K562 (cell line): ENCODE measurements around the gene JAK3. TPM values are rescaled to one million over a fixed set of nuclear protein-coding genes. Genes with fewer than 3 reads are reported as not detected.

ENCODE experiments used
- ARID2 ChIP-seq: fragments of 450-650 bp; IDR thresholded peaks from 2 replicates; pipeline ENCODE4 v1.6.1; 2017; ENCODE audit warnings: antibody characterized with exemption, mild to moderate bottlenecking
- BCL6 ChIP-seq: fragments of 250-450 bp; sonication (Bioruptor Pico); IDR thresholded peaks from 2 replicates; pipeline ENCODE4 v1.4.0; 2020
- BCOR ChIP-seq: fragments of 450-650 bp; IDR thresholded peaks from 2 replicates; pipeline ENCODE4 v1.6.1; 2016
- CBFA2T2 ChIP-seq: fragments of 450-650 bp; conservative IDR thresholded peaks from 2 replicates; pipeline ENCODE4 v1.6.1; 2017; ENCODE audit warnings: mild to moderate bottlenecking
- CBFA2T3 ChIP-seq: fragments of 450-650 bp; IDR thresholded peaks from 2 replicates; pipeline ENCODE4 v1.6.1; 2017
- CHD4 ChIP-seq: fragments of 200-600 bp; sonication (generic); IDR thresholded peaks from 3 replicates; pipeline ENCODE4 v1.6.1; 2012; ENCODE audit warnings: low read depth, mild to moderate bottlenecking, mixed read lengths, low read length, inconsistent platforms; ENCODE audit not compliant: insufficient read depth, insufficient replicate concordance, poor library complexity, severe bottlenecking
- ELF2 ChIP-seq: fragments of 250-450 bp; sonication (Bioruptor Pico); IDR thresholded peaks from 2 replicates; pipeline ENCODE4 v1.5.0; 2021; ENCODE audit warnings: mild to moderate bottlenecking
- KDM1A ChIP-seq, 2 experiments: fragments of 450-650 bp; IDR thresholded peaks; 2 replicates each; pipeline ENCODE4 v1.6.1; 2016; ENCODE audit warnings: mild to moderate bottlenecking in 2 of 2
- MECOM ChIP-seq: fragments of 250-450 bp; sonication (Bioruptor Pico); IDR thresholded peaks from 2 replicates; pipeline ENCODE4 v1.8.0; 2022; ENCODE audit warnings: inconsistent platforms
- MYC ChIP-seq, 2 experiments: fragments of 250-450 bp in 1 of 2; sonication (Bioruptor Pico) in 1 of 2; IDR thresholded peaks; 2 replicates each; pipeline versions ENCODE4 v1.5.1 to v1.6.1; 2012 to 2021; ENCODE audit warnings: low read depth in 2 of 2, borderline replicate concordance in 1 of 2, improper control_type of control experiment in 1 of 2, low read length in 1 of 2, mild to moderate bottlenecking in 1 of 2, moderate library complexity in 1 of 2
- NFYB ChIP-seq: IDR thresholded peaks from 2 replicates; pipeline ENCODE4 v1.6.1; 2011; ENCODE audit warnings: mild to moderate bottlenecking, moderate library complexity; ENCODE audit not compliant: insufficient read length; ENCODE audit errors: extremely low read depth
- SP1 ChIP-seq: sonication (generic); formaldehyde crosslinking; IDR thresholded peaks from 2 replicates; pipeline ENCODE4 v1.8.1; 2022; ENCODE audit warnings: mild to moderate bottlenecking, missing genetic modification reagents
- SUPT5H ChIP-seq: fragments of 450-650 bp; IDR thresholded peaks from 2 replicates; pipeline ENCODE4 v1.6.1; 2016
- ZNF174 ChIP-seq: fragments of 250-450 bp; sonication (Bioruptor Pico); IDR thresholded peaks from 2 replicates; pipeline ENCODE4 v1.4.0; 2020; ENCODE audit warnings: mild to moderate bottlenecking
- ZNF184 ChIP-seq: sonication (generic); formaldehyde crosslinking; IDR thresholded peaks from 2 replicates; pipeline ENCODE4 v1.5.0; 2020; ENCODE audit warnings: missing genetic modification reagents
- polyA plus RNA-seq, 8 experiments: library from polyadenylated mRNA; depleted of rRNA in 4 of 8; stranded (reverse) in 5 of 8; unstranded in 3 of 8; fragments of >200 nt; fragmentation: Nextera tagmentation in 2 of 8; fragmentation: Illumina TruSeq in 1 of 8; extraction: Ambion mirVana in 2 of 8; extraction: Trizol in 1 of 8; gene quantifications; 2 replicates each; pipeline versions ENCODE4 v1.2.1 to v1.2.3, GENCODE V29; 2011 to 2014; ENCODE audit warnings: inconsistent platforms in 1 of 8, missing spikeins in 1 of 8
- total RNA-seq, 7 experiments: library from RNA; depleted of rRNA in 6 of 7; stranded (reverse); fragments of >200 nt in 6 of 7; fragmentation: Illumina TruSeq in 2 of 7; extraction: Trizol in 2 of 7; gene quantifications; 2 replicates each; pipeline versions ENCODE4 v1.2.1 to v1.2.3, GENCODE V29; 2011 to 2021; ENCODE audit warnings: low replicate concordance in 1 of 7
- TF ChIP-seq, protein P1 (sequence below), 2 experiments: fragments of 250-450 bp in 1 of 2; fragments of 450-650 bp in 1 of 2; sonication (Bioruptor Pico) in 1 of 2; IDR thresholded peaks; 2 replicates each; pipeline versions ENCODE4 v1.6.1 to v1.8.0; 2016 to 2021; ENCODE audit warnings: mild to moderate bottlenecking in 2 of 2, moderate library complexity in 2 of 2, missing compliant biosample characterization in 1 of 2, missing genetic modification characterization in 1 of 2
- TF ChIP-seq, protein P2 (sequence below), 2 experiments: IDR thresholded peaks in 1 of 2; conservative IDR thresholded peaks in 1 of 2; 2 replicates each; pipeline ENCODE4 v1.6.1; 2016; ENCODE audit warnings: low read depth in 2 of 2, mild to moderate bottlenecking in 1 of 2, missing compliant biosample characterization in 1 of 2, missing genetic modification characterization in 1 of 2, moderate library complexity in 1 of 2
- TF ChIP-seq, protein P3 (sequence below), 2 experiments: IDR thresholded peaks; 2 replicates each; pipeline ENCODE4 v1.6.1; 2011; ENCODE audit warnings: borderline replicate concordance in 1 of 2, control low read depth in 1 of 2, low read depth in 1 of 2, low read length in 1 of 2, mild to moderate bottlenecking in 1 of 2, mixed read lengths in 1 of 2, moderate library complexity in 1 of 2; ENCODE audit not compliant: insufficient read depth in 1 of 2, insufficient read length in 1 of 2, poor library complexity in 1 of 2, severe bottlenecking in 1 of 2; ENCODE audit errors: extremely low read depth in 1 of 2
- TF ChIP-seq, protein P4 (sequence below): IDR thresholded peaks from 2 replicates; pipeline ENCODE4 v1.6.1; 2011; ENCODE audit warnings: borderline replicate concordance, low read depth, mild to moderate bottlenecking, moderate library complexity, low read length; ENCODE audit not compliant: insufficient read depth, poor library complexity, severe bottlenecking

The JAK3 gene
- total and polyA plus RNA-seq, 9 of the 15 experiments (the other 6 are each of a cell fraction or from before 2014, with no cell fraction given), result 0.01 to 0.18 (median 0.07) TPM; not detected in 1

DNA sequence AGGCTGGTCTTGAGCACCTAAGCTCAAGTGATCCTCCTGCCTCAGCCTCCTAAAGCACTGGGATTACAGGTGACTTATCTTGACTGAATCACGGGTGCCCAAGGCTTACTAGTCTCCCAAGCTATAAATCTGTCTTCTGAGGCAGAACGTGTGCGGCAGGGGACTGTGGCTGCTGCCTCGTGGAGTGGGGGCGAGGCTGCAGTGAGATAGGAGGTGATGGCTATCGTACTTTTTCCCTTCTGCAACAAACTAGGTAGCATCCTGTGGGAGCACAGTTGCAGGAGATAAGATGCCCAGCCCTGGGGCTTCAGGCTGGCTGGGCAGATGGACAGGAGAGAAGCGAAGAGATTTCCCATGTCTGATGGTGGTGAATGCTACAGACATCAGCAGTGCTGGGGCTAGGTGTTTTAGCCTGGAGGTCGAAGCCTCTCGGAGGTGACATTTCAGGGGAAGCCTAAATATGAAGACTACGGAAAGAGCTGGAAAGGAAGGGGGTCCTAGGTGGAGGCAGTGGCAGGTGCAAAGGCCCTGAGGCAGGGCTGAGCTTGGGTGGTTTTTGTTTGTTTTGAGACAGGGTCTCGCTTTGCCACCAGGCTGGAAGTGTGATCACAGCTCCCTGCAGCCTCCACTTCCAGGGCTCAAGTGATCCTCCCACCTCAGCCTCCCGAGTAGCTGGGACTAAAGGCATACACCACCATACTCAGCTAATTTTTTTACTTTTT is 45.5 kb downstream of the JAK3 start (continued):
- TF ChIP-seq, protein P1, sequence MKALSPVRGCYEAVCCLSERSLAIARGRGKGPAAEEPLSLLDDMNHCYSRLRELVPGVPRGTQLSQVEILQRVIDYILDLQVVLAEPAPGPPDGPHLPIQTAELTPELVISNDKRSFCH (CRISPR knock-in tag; IDR thresholded peaks at IDR 0.05), result no peak
- TF ChIP-seq, protein P1 (tag; IDR thresholded peaks at IDR 0.05), result no peak
- TF ChIP-seq MYC (IDR thresholded peaks at IDR 0.05; ENCODE audit: low read depth, low read length), result 0 out of 2 replicates have a peak, but pooled peaks have one; percentile 21
- no peak for TF ChIP-seq MYC (CRISPR knock-in tag; IDR thresholded peaks at IDR 0.05; ENCODE audit: borderline replicate concordance, low read depth)
- TF ChIP-seq, protein P2, sequence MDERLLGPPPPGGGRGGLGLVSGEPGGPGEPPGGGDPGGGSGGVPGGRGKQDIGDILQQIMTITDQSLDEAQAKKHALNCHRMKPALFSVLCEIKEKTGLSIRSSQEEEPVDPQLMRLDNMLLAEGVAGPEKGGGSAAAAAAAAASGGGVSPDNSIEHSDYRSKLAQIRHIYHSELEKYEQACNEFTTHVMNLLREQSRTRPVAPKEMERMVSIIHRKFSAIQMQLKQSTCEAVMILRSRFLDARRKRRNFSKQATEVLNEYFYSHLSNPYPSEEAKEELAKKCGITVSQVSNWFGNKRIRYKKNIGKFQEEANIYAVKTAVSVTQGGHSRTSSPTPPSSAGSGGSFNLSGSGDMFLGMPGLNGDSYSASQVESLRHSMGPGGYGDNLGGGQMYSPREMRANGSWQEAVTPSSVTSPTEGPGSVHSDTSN (CRISPR knock-in tag; IDR thresholded peaks at IDR 0.05; ENCODE audit: low read depth), result no peak
- TF ChIP-seq, protein P2 (tag; conservative IDR thresholded peaks at IDR 0.05; ENCODE audit: low read depth), result peak; percentile 56; the same call in 1 of the 2 replicates
- peak; percentile 44; the same call in 1 of the 2 replicates for TF ChIP-seq BCOR
- no peak for TF ChIP-seq ZNF184 (CRISPR knock-in tag)
- no peak for TF ChIP-seq MECOM
- TF ChIP-seq CBFA2T3, result peak; percentile 43; the same call in 1 of the 2 replicates
- no peak for TF ChIP-seq CBFA2T2
- TF ChIP-seq, protein P3, sequence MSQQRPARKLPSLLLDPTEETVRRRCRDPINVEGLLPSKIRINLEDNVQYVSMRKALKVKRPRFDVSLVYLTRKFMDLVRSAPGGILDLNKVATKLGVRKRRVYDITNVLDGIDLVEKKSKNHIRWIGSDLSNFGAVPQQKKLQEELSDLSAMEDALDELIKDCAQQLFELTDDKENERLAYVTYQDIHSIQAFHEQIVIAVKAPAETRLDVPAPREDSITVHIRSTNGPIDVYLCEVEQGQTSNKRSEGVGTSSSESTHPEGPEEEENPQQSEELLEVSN (IDR thresholded peaks at IDR 0.05; ENCODE audit: borderline replicate concordance in 1 of 2, extremely low read depth in 1 of 2, insufficient read depth in 1 of 2, insufficient read length in 1 of 2, low read depth in 1 of 2, low read length in 1 of 2, poor library complexity in 1 of 2, severe bottlenecking in 1 of 2), result no peak
- no peak for TF ChIP-seq ARID2
- no peak for TF ChIP-seq ELF2 (CRISPR knock-in tag)
- TF ChIP-seq ZNF174 (CRISPR knock-in tag), result no peak
- no peak for TF ChIP-seq SUPT5H
- no peak for TF ChIP-seq CHD4
- TF ChIP-seq, protein P4, sequence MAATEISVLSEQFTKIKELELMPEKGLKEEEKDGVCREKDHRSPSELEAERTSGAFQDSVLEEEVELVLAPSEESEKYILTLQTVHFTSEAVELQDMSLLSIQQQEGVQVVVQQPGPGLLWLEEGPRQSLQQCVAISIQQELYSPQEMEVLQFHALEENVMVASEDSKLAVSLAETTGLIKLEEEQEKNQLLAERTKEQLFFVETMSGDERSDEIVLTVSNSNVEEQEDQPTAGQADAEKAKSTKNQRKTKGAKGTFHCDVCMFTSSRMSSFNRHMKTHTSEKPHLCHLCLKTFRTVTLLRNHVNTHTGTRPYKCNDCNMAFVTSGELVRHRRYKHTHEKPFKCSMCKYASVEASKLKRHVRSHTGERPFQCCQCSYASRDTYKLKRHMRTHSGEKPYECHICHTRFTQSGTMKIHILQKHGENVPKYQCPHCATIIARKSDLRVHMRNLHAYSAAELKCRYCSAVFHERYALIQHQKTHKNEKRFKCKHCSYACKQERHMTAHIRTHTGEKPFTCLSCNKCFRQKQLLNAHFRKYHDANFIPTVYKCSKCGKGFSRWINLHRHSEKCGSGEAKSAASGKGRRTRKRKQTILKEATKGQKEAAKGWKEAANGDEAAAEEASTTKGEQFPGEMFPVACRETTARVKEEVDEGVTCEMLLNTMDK, result no peak
- no peak for TF ChIP-seq BCL6 (CRISPR knock-in tag)
- no peak for TF ChIP-seq SP1 (CRISPR knock-in tag)
- no peak for TF ChIP-seq NFYB
- peak in 1 of 2 experiments; percentile 16; a peak in 1 of 4 replicates for TF ChIP-seq KDM1A (IDR thresholded peaks at IDR 0.05)
